Measurements from ENCODE around the gene CNOT4. TPM values are rescaled to one million over a fixed set of nuclear protein-coding genes. Genes with fewer than 3 reads are reported as not detected.
A peak's percentile ranks its signal among the peaks of the same experiment; 100 is the strongest.

The CNOT4 gene
- total and polyA plus RNA-seq, 2 of the 8 experiments (the other 6 are each of a cell fraction or from before 2014, with no cell fraction given) = 10.9 to 25.8 TPM

GRCh38 chr7:135499818-135500217 lies 10.1 kb downstream of the CNOT4 start:
- H3K27ac ChIP-seq (ENCODE audit: low read depth, low read length) = no peak overlapping the region
- no peak overlapping the region for H3K4ac ChIP-seq (replicated peaks; ENCODE audit: insufficient read length, low read depth, low read length)
- no peak overlapping the region for H3K9ac ChIP-seq (replicated peaks in 1 of 4; ENCODE audit: extremely low read depth in 1 of 4, low read depth in 3 of 4, low read length in 3 of 4)
- no peaks in the 10 kb centered on the region for H3K9me3 ChIP-seq (ENCODE audit: insufficient read depth in 2 of 2, low read depth in 1 of 2, low read length in 1 of 2)
- no peak overlapping the region for H2BK120ac ChIP-seq (replicated peaks; ENCODE audit: low read depth, low read length)
- no peak overlapping the region for H3K4me3 ChIP-seq (ENCODE audit: extremely low read depth in 1 of 4, insufficient read depth in 2 of 4, low read depth in 3 of 4, low read length in 4 of 4)
- FAIRE-seq = no peak
- no peak overlapping the region for H2BK5ac ChIP-seq (ENCODE audit: low read depth, low read length)
- no peak overlapping the region for H2BK12ac ChIP-seq (ENCODE audit: low read depth, low read length)
- H3K4me2 ChIP-seq (ENCODE audit: insufficient read depth in 1 of 2, low read depth in 2 of 2, low read length in 2 of 2) = no peak overlapping the region; a peak in 1 of 4 replicates
- H2BK20ac ChIP-seq (ENCODE audit: low read length) = no peak overlapping the region
- POLR2A ChIA-PET (ENCODE audit: partially characterized antibody) = interaction anchor here (2.4 kb wide), 1 partner anchor 10 kb away, joined by 10 read pairs; the partner anchor contains the start of gene CNOT4
- H3K4me1 ChIP-seq (replicated peaks in 1 of 4; ENCODE audit: control insufficient read depth in 3 of 4, insufficient read depth in 4 of 4, low read length in 3 of 4) = peaks cover 0 to 7% (median 3%) of the 10 kb centered on the region in 4 experiments; a peak in 3 of 7 replicates
- no peak overlapping the region for H4K91ac ChIP-seq (replicated peaks; ENCODE audit: insufficient read length, low read length)
- no peaks in the 10 kb centered on the region for H3K27me3 ChIP-seq (replicated peaks in 1 of 4; ENCODE audit: control insufficient read depth in 3 of 4, extremely low read depth in 1 of 4, insufficient read depth in 3 of 4, low read length in 3 of 4)
- 85% methylated on average over 3 of the region's 3 CpGs; no CpG with 5 or more reads in 1 of the 2 experiments for WGBS, 2 experiments (ENCODE audit: extremely low coverage in 1 of 2, insufficient coverage in 1 of 2, insufficient read length in 1 of 2, insufficient replicate concordance in 2 of 2, low coverage in 1 of 2, low lambda C conversion rate in 2 of 2, missing lambda C conversion rate in 1 of 2)
- H2BK15ac ChIP-seq (ENCODE audit: low read length) = no peak overlapping the region
- no peaks in the 10 kb centered on the region for H3K23me2 ChIP-seq (ENCODE audit: low read depth, low read length)
- H3K14ac ChIP-seq (ENCODE audit: insufficient read length) = no peak overlapping the region
- H3K79me2 ChIP-seq (ENCODE audit: control insufficient read depth in 1 of 2, insufficient read depth in 2 of 2, low read length in 2 of 2) = peaks cover 5 to 88% of the 10 kb centered on the region in 2 experiments; a peak in 3 of 4 replicates
- no peak overlapping the region for H2AK5ac ChIP-seq (ENCODE audit: low read depth, low read length)
- CTCF ChIA-PET (ENCODE audit: partially characterized antibody) = interaction anchor here (0.6 to 1.2 kb wide), 3 partner anchors 24 to 219 kb away, joined by 3 to 4 read pairs (median 3); no protein-coding TSS in a partner anchor
- H4K8ac ChIP-seq (ENCODE audit: extremely low read depth, insufficient read depth, low read length) = no peak overlapping the region
- H3K18ac ChIP-seq (ENCODE audit: extremely low read depth, low read length) = no peak overlapping the region
- no peak for TF ChIP-seq MAFK (IDR thresholded peaks at IDR 0.05; ENCODE audit: low read depth, low read length)
- TF ChIP-seq KDM1A (IDR thresholded peaks at IDR 0.05; ENCODE audit: borderline replicate concordance, low read length) = no peak
- no peak for TF ChIP-seq EGR1 (IDR thresholded peaks at IDR 0.05; ENCODE audit: borderline replicate concordance, low read depth, low read length)
- no peak for TF ChIP-seq SAP30 (IDR thresholded peaks at IDR 0.05; ENCODE audit: insufficient read depth, insufficient replicate concordance, low read length)
- peak; percentile 63; the same call in 1 of the 2 replicates for TF ChIP-seq CEBPB (IDR thresholded peaks at IDR 0.05; ENCODE audit: low read depth, low read length)
- TF ChIP-seq POLR2AphosphoS5 (IDR thresholded peaks at IDR 0.05; ENCODE audit: low read depth, low read length) = no peak
- TF ChIP-seq ATF2 (IDR thresholded peaks at IDR 0.05; ENCODE audit: low read length) = no peak
- no peak for TF ChIP-seq CHD1 (IDR thresholded peaks at IDR 0.05; ENCODE audit: low read depth, low read length)
- TF ChIP-seq SIRT6 (IDR thresholded peaks at IDR 0.05; ENCODE audit: low read length) = no peak
- no peak overlapping the region for H3K56ac ChIP-seq (replicated peaks; ENCODE audit: insufficient read length, low read depth, low read length)
- no peaks in the 10 kb centered on the region for H3K36me3 ChIP-seq (ENCODE audit: control insufficient read depth in 2 of 4, insufficient read depth in 4 of 4, low read length in 3 of 4)
- H4K5ac ChIP-seq (ENCODE audit: insufficient read length, low read depth, low read length) = peak overlapping the region; percentile 43
- no peaks in the 10 kb centered on the region; the same call in 1 of the 2 replicates for H3K79me1 ChIP-seq (ENCODE audit: low read depth, low read length)
- H2AFZ ChIP-seq (ENCODE audit: low read length) = no peak overlapping the region
- H4K20me1 ChIP-seq (replicated peaks in 1 of 2; ENCODE audit: control insufficient read depth in 1 of 2, insufficient read depth in 2 of 2, low read length in 2 of 2) = peaks cover 0 to 3% of the 10 kb centered on the region in 2 experiments
- no peak for DNase-seq (ENCODE audit: low read depth in 1 of 2, low spot score in 2 of 2)
- no peak overlapping the region for H3K23ac ChIP-seq (ENCODE audit: insufficient read length)
